Esophagus squamous epithelium (tissue), 4 donors: ENCODE measurements around the gene MMP8.

Source experiments
- CTCF ChIP-seq, 6 experiments: fragments of 450-650 bp in 4 of 6; fragments of 200-600 bp in 2 of 6; sonication (generic) in 2 of 6; IDR thresholded peaks; one replicate each; pipeline ENCODE4 v1.5.1; 2016 to 2019; ENCODE audit warnings: antibody characterized with exemption in 6 of 6, mild to moderate bottlenecking in 4 of 6, moderate library complexity in 4 of 6
- POLR2A ChIP-seq, 4 donors: fragments of 450-650 bp; IDR thresholded peaks; one replicate each; pipeline ENCODE4 v1.6.1; 2017; ENCODE audit warnings: antibody characterized with exemption in 4 of 4, mild to moderate bottlenecking in 4 of 4, moderate library complexity in 3 of 4

DNA sequence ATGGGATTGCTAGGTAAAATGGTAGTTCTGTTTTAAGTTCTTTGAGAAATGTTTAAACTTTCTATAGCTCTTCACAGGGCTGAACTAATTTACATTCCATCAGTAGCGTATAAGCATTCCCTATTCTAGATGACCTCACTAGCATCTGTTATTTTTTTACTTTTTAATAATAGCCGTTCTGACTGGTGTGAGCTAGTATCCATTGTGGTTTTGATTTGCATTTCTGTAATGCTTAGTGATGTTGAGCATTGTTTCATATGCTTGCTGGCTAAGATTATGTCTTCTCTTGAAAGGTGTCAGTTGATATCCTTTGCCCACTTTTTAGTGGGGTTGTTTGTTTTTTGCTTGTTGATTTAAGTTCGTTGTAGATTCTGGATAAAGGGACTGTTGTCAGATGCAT is 55.1 kb downstream of the MMP8 start:
- TF ChIP-seq CTCF (IDR thresholded peaks at IDR 0.05) = no peak
- TF ChIP-seq POLR2A (IDR thresholded peaks at IDR 0.05) = no peak
